ENCODE data around the gene LTBP3. TPM values are rescaled to one million over a fixed set of nuclear protein-coding genes. Genes with fewer than 3 reads are reported as not detected.

The LTBP3 gene
- total RNA-seq, 1 donor from 2014 or later = 25.0 TPM

- no peak overlapping the region for H3K4me3 Mint-ChIP-seq
- H3K27ac Mint-ChIP-seq = no peak overlapping the region
- TF ChIP-seq CTCF (IDR thresholded peaks at IDR 0.05) = no peak
- ChIA-PET POLR2A (interaction anchor here (0.6 to 4.9 kb wide), 20 partner anchors 10 to 771 kb away, joined by 3 to 52 read pairs (median 8); partner anchors contain the start of genes EHBP1L1, FAM89B, KAT5 and MALAT1), CTCF (interaction anchor here (0.9 to 5.0 kb wide), 7 partner anchors 13 to 75 kb away, joined by 3 to 52 read pairs (median 34); partner anchors contain the start of genes FAM89B, MAP3K11 and ZNRD2)
- H3K9me3 Mint-ChIP-seq = no peaks in the 10 kb centered on the region
- H3K36me3 Mint-ChIP-seq (ENCODE audit: low read depth) = peaks cover 38% of the 10 kb centered on the region
- DNase-seq (no peak), ATAC-seq (ENCODE audit: low read depth) (no peak)
- no peaks in the 10 kb centered on the region for H3K27me3 Mint-ChIP-seq
- intact Hi-C loops (cut with micrococcal nuclease) = no loop called here
- peaks cover 17% of the 10 kb centered on the region for H3K4me1 Mint-ChIP-seq
Observed at GRCh38 chr11:65538915-65539743, 19.0 kb downstream of the LTBP3 start.

- Mint-ChIP-seq H3K27me3 (no peaks in the 10 kb centered on the region), H3K36me3 (ENCODE audit: low read depth) (peaks cover 40% of the 10 kb centered on the region), H3K4me1 (peaks cover 17% of the 10 kb centered on the region), H3K4me3 (peak overlapping the region; percentile 28), H3K9me3 (no peaks in the 10 kb centered on the region), H3K27ac (no peak overlapping the region)
- no peak for TF ChIP-seq CTCF (IDR thresholded peaks at IDR 0.05)
- POLR2A ChIA-PET = interaction anchor here (0.7 to 4.9 kb wide), 3 partner anchors 13 to 771 kb away, joined by 3 to 52 read pairs (median 4); partner anchors contain the start of gene SCYL1
- CTCF ChIA-PET = interaction anchor here (5.0 kb wide), 1 partner anchor 49 kb away, joined by 52 read pairs; no protein-coding TSS in a partner anchor
- intact Hi-C loops (cut with micrococcal nuclease) = no loop called here
- DNase-seq (no peak), ATAC-seq (ENCODE audit: low read depth) (no peak)
Observed at GRCh38 chr11:65538232-65538914, 19.8 kb downstream of the LTBP3 start.

- intact Hi-C loops (cut with micrococcal nuclease) = no loop called here
- no peak for ATAC-seq (ENCODE audit: low read depth)
- Mint-ChIP-seq H3K4me3 (no peak overlapping the region), H3K9me3 (no peaks in the 10 kb centered on the region), H3K4me1 (peaks cover 17% of the 10 kb centered on the region), H3K27me3 (no peaks in the 10 kb centered on the region), H3K36me3 (ENCODE audit: low read depth) (peaks cover 45% of the 10 kb centered on the region), H3K27ac (peak overlapping the region; percentile 41)
- CTCF ChIA-PET = no interaction called here
- DNase-seq = no peak
- no peak for TF ChIP-seq CTCF (IDR thresholded peaks at IDR 0.05)
- POLR2A ChIA-PET = interaction anchor here (1.5 to 4.9 kb wide), 2 partner anchors 13 to 52 kb away, joined by 4 to 52 read pairs; partner anchors contain the start of gene SCYL1
Observed at GRCh38 chr11:65537620-65538231, 20.4 kb downstream of the LTBP3 start.

- POLR2A ChIA-PET = interaction anchor here (1.5 to 4.9 kb wide), 2 partner anchors 12 to 52 kb away, joined by 4 to 52 read pairs; partner anchors contain the start of gene SCYL1
- Mint-ChIP-seq H3K27ac (no peak overlapping the region), H3K36me3 (ENCODE audit: low read depth) (peaks cover 50% of the 10 kb centered on the region), H3K9me3 (no peaks in the 10 kb centered on the region), H3K4me3 (no peak overlapping the region), H3K4me1 (peaks cover 17% of the 10 kb centered on the region), H3K27me3 (no peaks in the 10 kb centered on the region)
- intact Hi-C loops (cut with micrococcal nuclease) = no loop called here
- CTCF ChIA-PET = no interaction called here
- no peak for TF ChIP-seq CTCF (IDR thresholded peaks at IDR 0.05)
- ATAC-seq (ENCODE audit: low read depth) = no peak
- no peak for DNase-seq
Observed at GRCh38 chr11:65537296-65537597, 20.9 kb downstream of the LTBP3 start.

All from activated B cell treated with CpG ODN at 0.5 μM for 24 hours (primary cell).